Effector memory CD4-positive, alpha-beta T cell (primary cell): Measurements from ENCODE around the gene TAF3.

ENCODE experiments used
- DNase-seq, 3 donors: peaks; one replicate each; pipeline ENCODE4 v3.0.0-alpha.2; 2020
- H3K27ac ChIP-seq: 2 replicates; pipeline ENCODE4 v1.7.0; 2013; ENCODE audit warnings: mild to moderate bottlenecking, low read length, moderate library complexity; ENCODE audit not compliant: insufficient read depth, poor library complexity, severe bottlenecking
- H3K27me3 ChIP-seq: replicated peaks from 2 replicates; pipeline ENCODE4 v1.7.0; 2013; ENCODE audit warnings: mild to moderate bottlenecking, low read length; ENCODE audit not compliant: insufficient read depth, control insufficient read depth, poor library complexity, severe bottlenecking
- H3K36me3 ChIP-seq: 2 replicates; pipeline ENCODE4 v1.7.0; 2013; ENCODE audit warnings: mild to moderate bottlenecking, low read length, moderate library complexity; ENCODE audit not compliant: control insufficient read depth, insufficient read depth
- H3K4me1 ChIP-seq: 2 replicates; pipeline ENCODE4 v1.7.0; 2013; ENCODE audit warnings: low read length, mild to moderate bottlenecking; ENCODE audit not compliant: control insufficient read depth, insufficient read depth, poor library complexity, severe bottlenecking
- H3K4me3 ChIP-seq: 2 replicates; pipeline ENCODE4 v1.7.0; 2013; ENCODE audit warnings: low read length, low read depth, mild to moderate bottlenecking; ENCODE audit not compliant: insufficient read depth, poor library complexity, severe bottlenecking
- H3K9me3 ChIP-seq: 2 replicates; pipeline ENCODE4 v1.7.0; 2013; ENCODE audit warnings: mild to moderate bottlenecking, low read length, moderate library complexity; ENCODE audit not compliant: control insufficient read depth

TAF3 gene

DNA sequence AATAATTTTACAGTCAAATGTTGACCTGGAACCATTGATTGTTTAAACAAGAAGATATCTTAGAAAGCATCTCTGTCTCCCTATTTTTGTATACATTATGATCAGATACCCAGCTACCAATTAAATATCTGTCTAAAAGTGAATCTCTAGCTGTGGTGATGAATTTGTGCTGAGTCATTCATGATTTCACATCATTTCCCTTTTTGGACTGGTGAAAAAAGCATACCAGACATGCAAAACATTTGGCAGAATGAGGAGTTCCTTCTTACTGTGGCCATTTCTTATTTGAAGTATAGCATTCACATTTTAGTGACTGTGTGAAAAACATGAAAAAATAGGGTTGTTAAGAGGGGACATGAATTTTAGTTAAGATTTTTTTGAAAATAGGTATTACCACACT, 138.2 kb downstream of the TAF3 start:
- no peaks in the 10 kb centered on the region for H3K36me3 ChIP-seq
- no peaks in the 10 kb centered on the region for H3K4me1 ChIP-seq
- H3K9me3 ChIP-seq: no peaks in the 10 kb centered on the region
- no peak overlapping the region for H3K4me3 ChIP-seq
- H3K27me3 ChIP-seq: no peaks in the 10 kb centered on the region
- no peak for DNase-seq
- no peak overlapping the region for H3K27ac ChIP-seq

GRCh38 chr10:7957591-7957990, 139.3 kb downstream of the TAF3 start:
- no peaks in the 10 kb centered on the region for H3K27me3 ChIP-seq
- no peaks in the 10 kb centered on the region for H3K4me1 ChIP-seq
- H3K36me3 ChIP-seq: no peaks in the 10 kb centered on the region
- no peak for DNase-seq
- no peak overlapping the region for H3K4me3 ChIP-seq
- H3K27ac ChIP-seq: no peak overlapping the region
- no peaks in the 10 kb centered on the region for H3K9me3 ChIP-seq

GRCh38 chr10:7958442-7958841, 140.1 kb downstream of the TAF3 start:
- DNase-seq: no peak
- Histone ChIP-seq H3K9me3 (no peaks in the 10 kb centered on the region), H3K4me3 (no peak overlapping the region), H3K36me3 (no peaks in the 10 kb centered on the region), H3K27me3 (no peaks in the 10 kb centered on the region), H3K27ac (no peak overlapping the region), H3K4me1 (no peaks in the 10 kb centered on the region)

GRCh38 chr10:7960108-7960507, 141.8 kb downstream of the TAF3 start:
- no peak overlapping the region for H3K4me3 ChIP-seq
- no peak for DNase-seq
- H3K9me3 ChIP-seq: no peaks in the 10 kb centered on the region
- no peaks in the 10 kb centered on the region for H3K27me3 ChIP-seq
- no peak overlapping the region for H3K27ac ChIP-seq
- H3K36me3 ChIP-seq: peaks cover 7% of the 10 kb centered on the region
- no peaks in the 10 kb centered on the region for H3K4me1 ChIP-seq

DNA sequence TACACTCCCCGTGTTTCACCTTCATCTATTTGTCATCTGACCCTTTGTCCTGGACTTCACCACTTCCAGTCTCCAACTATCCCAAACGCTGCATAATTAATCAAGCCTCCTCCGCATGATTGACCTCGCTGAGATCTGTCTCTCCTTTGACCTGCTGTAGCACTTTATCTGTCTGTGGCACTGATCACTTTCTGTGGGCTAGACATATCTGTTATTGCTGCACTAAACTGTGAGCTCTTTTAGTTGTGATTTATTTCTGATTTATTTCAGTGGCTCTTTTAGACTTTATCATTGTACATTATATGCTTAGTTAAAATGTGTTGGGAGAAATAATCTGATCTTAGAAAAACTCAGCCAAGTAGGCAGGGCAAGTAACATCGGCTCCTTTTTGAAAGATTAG, 144.3 kb downstream of the TAF3 start:
- Histone ChIP-seq H3K4me3 (no peak overlapping the region), H3K4me1 (no peaks in the 10 kb centered on the region), H3K36me3 (peaks cover 20% of the 10 kb centered on the region), H3K9me3 (no peaks in the 10 kb centered on the region), H3K27me3 (no peaks in the 10 kb centered on the region), H3K27ac (no peak overlapping the region)
- DNase-seq: no peak

DNA sequence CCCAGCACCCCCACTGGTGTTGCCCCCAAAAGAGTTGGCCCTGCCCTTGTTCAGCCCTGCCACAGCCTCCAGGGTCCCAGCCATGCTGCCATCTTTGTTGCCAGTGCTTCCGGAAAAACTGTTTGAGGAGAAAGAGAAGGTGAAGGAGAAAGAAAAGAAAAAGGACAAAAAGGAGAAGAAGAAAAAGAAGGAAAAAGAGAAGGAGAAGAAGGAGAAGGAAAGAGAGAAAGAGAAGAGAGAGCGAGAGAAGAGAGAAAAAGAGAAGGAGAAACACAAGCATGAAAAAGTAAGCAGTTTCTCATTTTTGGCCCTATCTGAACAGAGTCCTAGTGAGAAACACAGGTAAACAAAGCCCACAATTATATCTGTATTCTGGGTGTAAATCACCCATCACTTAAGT, 147.2 kb downstream of the TAF3 start:
- DNase-seq: no peak

GRCh38 chr10:7967035-7967434, 148.7 kb downstream of the TAF3 start:
- Histone ChIP-seq H3K4me1 (no peaks in the 10 kb centered on the region), H3K4me3 (no peak overlapping the region), H3K9me3 (no peaks in the 10 kb centered on the region), H3K27me3 (no peaks in the 10 kb centered on the region), H3K36me3 (peaks cover 20% of the 10 kb centered on the region), H3K27ac (no peak overlapping the region)
- no peak for DNase-seq

More for the DNA sequence above, 147.2 kb downstream of the TAF3 start:
- H3K27ac ChIP-seq: no peak overlapping the region
- H3K9me3 ChIP-seq: no peaks in the 10 kb centered on the region
- H3K4me1 ChIP-seq: no peaks in the 10 kb centered on the region
- no peaks in the 10 kb centered on the region for H3K27me3 ChIP-seq
- H3K36me3 ChIP-seq: peaks cover 20% of the 10 kb centered on the region
- no peak overlapping the region for H3K4me3 ChIP-seq

- Histone ChIP-seq H3K4me1 (no peaks in the 10 kb centered on the region), H3K36me3 (peaks cover 20% of the 10 kb centered on the region), H3K9me3 (no peaks in the 10 kb centered on the region), H3K27ac (no peak overlapping the region), H3K4me3 (no peak overlapping the region), H3K27me3 (no peaks in the 10 kb centered on the region)
- DNase-seq: no peak
These were observed 150.3 kb downstream of the TAF3 start for GRCh38 chr10:7968510-7969112.

- H3K4me3 ChIP-seq: no peak overlapping the region
- H3K9me3 ChIP-seq: no peaks in the 10 kb centered on the region
- H3K4me1 ChIP-seq: no peaks in the 10 kb centered on the region
- peaks cover 12% of the 10 kb centered on the region for H3K36me3 ChIP-seq
- DNase-seq: no peak
- no peak overlapping the region for H3K27ac ChIP-seq
- H3K27me3 ChIP-seq: no peaks in the 10 kb centered on the region
These were observed 151.3 kb downstream of the TAF3 start for GRCh38 chr10:7969623-7970022.

GRCh38 chr10:7971949-7972348, 153.6 kb downstream of the TAF3 start:
- no peaks in the 10 kb centered on the region for H3K27me3 ChIP-seq
- H3K9me3 ChIP-seq: no peaks in the 10 kb centered on the region
- no peak overlapping the region for H3K27ac ChIP-seq
- H3K4me3 ChIP-seq: no peak overlapping the region
- DNase-seq: no peak
- H3K36me3 ChIP-seq: peaks cover 6% of the 10 kb centered on the region
- H3K4me1 ChIP-seq: no peaks in the 10 kb centered on the region
